Measurements from ENCODE around the gene MBD5. TPM values are rescaled to one million over a fixed set of nuclear protein-coding genes. Genes with fewer than 3 reads are reported as not detected.

MBD5 gene
- total RNA-seq, 1 experiment from 2014 or later: 33.7 TPM

GRCh38 chr2:148302526-148302925 lies 281.6 kb downstream of the MBD5 start (continued):
- TF ChIP-seq E2F4 (CRISPR knock-in tag; IDR thresholded peaks at IDR 0.05; ENCODE audit: borderline replicate concordance, low read depth) (no peak), ZNF263 (CRISPR knock-in tag; IDR thresholded peaks at IDR 0.05; ENCODE audit: low read depth) (no peak), ARID4B (CRISPR knock-in tag; IDR thresholded peaks at IDR 0.05; ENCODE audit: borderline replicate concordance) (no peak), ERG (CRISPR knock-in tag; IDR thresholded peaks at IDR 0.05) (no peak), MLX (CRISPR knock-in tag; IDR thresholded peaks at IDR 0.05) (no peak), ZMAT4 (CRISPR knock-in tag; IDR thresholded peaks at IDR 0.05) (no peak), AFF4 (CRISPR knock-in tag; IDR thresholded peaks at IDR 0.05; ENCODE audit: borderline replicate concordance) (no peak)

GRCh38 chr2:148303161-148303560 lies 282.3 kb downstream of the MBD5 start:
- TF ChIP-seq ATF1 (CRISPR knock-in tag; IDR thresholded peaks at IDR 0.05) (no peak), IRF1 (CRISPR knock-in tag; IDR thresholded peaks at IDR 0.05) (no peak), RORB (CRISPR knock-in tag; IDR thresholded peaks at IDR 0.05) (no peak), FOXP4 (CRISPR knock-in tag; IDR thresholded peaks at IDR 0.05) (peak; percentile 87; the same call in 1 of the 2 replicates)
- ChIA-PET POLR2A (no interaction called here), CTCF (no interaction called here)
- peak; percentile 54 for DNase-seq (ENCODE audit: low spot score)
- H3K27me3 Mint-ChIP-seq (ENCODE audit: low read depth): no peaks in the 10 kb centered on the region
- H3K4me1 Mint-ChIP-seq: peaks cover 55% of the 10 kb centered on the region
- peak; percentile 77 for ATAC-seq
- H3K27ac Mint-ChIP-seq: peak overlapping the region; percentile 67; the same call in 1 of the 2 replicates
- H3K4me3 Mint-ChIP-seq: peak overlapping the region; percentile 52
- peaks cover 2% of the 10 kb centered on the region; the same call in 1 of the 2 replicates for H3K9me3 Mint-ChIP-seq
- H3K36me3 Mint-ChIP-seq: peaks cover 1% of the 10 kb centered on the region; the same call in 1 of the 2 replicates
